HG02588 (cell line): ENCODE measurements around the gene DENND11.

Experiments used
- ATAC-seq: cut with Tn5 transposase; IDR thresholded peaks from one replicate; pipeline ENCODE4 v1.9.1; 2021; ENCODE audit warnings: mild to moderate bottlenecking, moderate library complexity; ENCODE audit not compliant: unreplicated experiment

Gene DENND11, protein sequence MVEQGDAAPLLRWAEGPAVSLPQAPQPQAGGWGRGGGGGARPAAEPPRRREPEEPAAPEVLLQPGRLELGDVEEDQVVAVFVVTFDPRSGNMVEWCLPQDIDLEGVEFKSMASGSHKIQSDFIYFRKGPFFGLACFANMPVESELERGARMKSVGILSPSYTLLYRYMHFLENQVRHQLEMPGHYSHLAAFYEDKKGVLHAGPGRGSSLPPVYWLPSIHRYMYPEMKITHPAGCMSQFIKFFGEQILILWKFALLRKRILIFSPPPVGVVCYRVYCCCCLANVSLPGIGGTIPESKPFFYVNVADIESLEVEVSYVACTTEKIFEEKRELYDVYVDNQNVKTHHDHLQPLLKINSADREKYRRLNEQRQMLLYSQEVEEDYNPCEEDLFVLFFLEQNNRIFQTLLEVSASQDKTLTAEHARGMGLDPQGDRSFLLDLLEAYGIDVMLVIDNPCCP

DNA sequence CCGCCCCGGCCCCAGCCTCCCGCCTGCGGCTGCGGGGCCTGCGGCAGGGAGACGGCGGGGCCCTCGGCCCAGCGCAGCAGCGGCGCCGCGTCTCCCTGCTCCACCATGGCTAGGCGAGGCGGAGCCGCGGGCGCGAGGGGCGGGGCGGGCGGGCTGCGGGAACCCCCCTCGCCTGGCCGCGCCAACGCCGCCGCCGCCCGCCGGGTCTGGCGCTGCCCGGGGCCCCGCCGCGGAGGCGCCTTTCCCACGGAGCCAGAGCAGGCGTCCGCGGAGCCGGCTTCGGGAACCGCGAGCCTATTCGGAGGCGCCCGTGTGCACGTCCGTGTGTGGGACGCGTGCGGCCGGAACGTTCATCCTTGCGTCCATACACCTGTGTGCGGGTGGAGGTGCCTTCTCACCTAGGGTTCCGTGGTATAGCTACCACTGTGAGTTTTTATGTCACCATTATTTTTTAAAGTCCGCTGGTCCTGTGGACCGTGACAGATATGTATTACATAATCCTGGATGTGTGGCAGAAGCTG is at the start of gene DENND11:
Gene DENND11 (minus strand): TSS at position 120 of the 521 bp plus-strand sequence. CDS start 13 bp downstream, at position 107.
- ATAC-seq = peak; percentile 84

DNA sequence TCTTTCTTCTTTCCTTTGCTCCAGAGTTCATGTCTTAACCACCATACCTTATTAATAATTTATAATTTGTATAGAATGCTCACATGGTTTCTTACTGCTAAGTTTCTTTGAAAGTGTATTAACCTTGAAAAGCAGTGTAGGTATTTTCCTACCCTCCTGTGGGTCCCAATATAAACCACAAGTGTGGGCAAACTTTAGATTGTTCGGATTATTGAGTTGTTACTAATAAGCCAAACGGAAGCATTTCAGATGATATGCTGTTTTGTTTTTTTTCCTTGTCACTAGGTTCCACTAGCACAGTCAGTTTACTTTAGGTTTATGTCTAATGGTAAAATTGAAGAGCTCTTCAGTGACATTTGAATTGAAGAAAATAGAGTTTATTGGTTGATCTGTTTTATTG is 46.4 kb upstream of the DENND11 start:
- no peak for ATAC-seq

DNA sequence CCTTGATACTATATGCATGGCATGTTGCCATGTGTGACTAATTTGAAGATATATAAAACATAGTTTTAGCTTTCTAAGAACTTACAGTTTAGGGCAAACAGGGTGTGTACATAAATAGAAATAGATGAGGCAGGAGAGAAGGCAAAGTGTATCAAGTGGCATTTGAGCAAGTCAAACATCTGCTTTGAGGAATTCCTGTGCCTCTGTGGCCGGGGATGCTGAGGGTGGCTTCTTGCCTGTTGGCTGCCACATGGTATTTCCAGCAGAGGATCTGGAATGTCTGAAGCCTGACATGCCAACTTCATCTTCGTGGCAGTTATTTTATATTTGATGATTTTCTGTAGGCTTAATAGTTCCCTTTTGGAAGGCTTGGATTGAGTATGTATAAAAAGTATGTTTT is 42.2 kb upstream of the DENND11 start:
- ATAC-seq = no peak

DNA sequence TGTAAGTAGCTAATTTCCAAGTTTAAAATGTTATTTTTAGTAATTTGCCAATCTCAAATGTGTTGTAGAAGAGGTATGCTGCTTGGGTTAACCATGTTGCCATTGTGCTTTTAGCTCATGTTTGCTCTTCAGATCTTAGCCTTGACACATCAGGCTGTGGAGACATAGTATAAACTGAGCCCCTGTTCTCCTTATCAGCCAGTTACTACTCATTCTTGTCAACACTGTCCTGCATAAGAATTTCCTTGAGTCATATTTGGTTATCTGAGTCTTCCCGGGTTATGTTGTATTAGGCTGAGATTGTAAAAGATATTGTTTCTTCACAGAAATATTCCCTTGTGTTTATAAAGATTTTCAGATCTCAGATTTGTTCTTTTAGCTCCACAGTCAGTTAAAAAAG is 40.3 kb upstream of the DENND11 start:
- no peak for ATAC-seq

DNA sequence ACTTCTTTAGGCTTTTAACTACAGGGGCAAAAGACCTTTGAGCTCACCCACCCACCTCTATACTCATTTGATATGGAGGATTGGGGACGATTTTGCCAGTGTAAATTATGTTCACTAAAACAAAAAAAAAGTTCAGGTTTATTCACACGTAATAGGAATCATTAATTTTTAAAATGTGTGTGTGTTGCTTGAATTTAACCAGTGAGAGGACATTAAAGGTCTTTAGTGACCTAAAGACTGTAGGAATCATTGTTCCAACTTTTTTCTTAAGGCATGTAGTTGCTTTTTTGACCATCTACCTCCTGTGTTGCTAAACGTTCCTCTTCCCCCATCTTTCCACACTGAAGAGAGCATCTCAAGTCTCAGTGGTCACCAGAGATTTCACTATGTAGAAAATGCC is 37.3 kb upstream of the DENND11 start:
- ATAC-seq = no peak

DNA sequence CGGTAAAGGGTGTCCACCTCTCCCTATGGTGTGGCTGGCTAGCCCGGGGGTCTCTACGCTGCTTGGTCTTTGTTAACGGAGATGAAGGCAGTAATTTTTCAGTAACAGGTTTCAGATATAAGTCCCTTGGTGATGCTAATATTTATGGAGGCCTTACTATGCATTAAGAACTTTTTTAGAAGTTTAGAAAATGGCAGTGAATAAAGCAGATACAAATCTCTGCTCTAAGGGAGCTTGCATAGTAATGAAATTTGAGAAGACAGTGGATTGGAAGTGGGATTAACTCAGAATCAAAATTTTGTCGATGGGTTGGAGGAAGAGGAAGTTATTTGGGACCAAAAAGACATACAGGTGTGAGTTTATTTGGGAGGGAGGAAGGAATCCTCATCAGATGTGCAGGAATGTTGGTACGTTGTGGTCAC is 36.6 kb upstream of the DENND11 start:
- no peak for ATAC-seq

DNA sequence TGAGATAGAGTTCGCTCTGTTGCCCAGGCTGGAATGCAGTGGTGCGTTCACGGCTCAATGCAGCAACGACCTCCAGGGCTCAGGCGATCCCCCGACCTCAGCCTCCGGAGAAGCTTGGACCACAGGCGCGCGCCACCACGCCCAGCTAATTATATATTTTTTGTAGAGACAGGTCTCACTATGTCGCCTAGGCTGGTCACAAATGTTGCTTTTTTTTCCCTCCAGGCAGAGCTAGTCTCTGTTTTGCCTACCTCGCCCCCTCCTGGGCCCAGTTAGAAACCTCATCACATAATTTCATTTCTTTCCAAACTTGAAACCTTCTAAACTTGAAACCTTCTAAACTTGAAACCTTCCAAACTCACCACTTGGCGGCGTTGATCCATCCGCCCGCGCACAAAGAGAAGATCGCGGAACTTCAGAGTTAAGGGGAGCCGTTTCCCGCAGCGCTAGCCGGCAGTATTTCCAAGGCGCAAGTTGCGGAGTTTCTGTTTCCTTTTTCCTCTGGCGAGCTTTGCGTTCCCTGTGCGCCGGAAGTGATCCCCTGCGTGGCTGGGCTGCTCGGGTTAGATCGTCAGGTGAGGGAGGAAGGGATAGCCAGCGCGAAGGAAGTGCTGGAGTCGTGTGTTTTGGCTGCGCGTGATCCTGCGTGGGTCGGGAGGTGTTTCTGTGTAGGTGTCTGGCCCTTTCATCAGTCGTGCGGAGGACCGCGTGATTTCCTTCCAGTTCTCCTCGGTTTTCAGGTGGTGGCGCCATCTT is 36.0 kb upstream of the DENND11 start, which contains the start of gene SSBP1:
Gene SSBP1 (plus strand): TSS at position 523 of the 756 bp plus-strand sequence. CDS start 809 bp downstream, outside the sequence.
- peak; percentile 92 for ATAC-seq

DNA sequence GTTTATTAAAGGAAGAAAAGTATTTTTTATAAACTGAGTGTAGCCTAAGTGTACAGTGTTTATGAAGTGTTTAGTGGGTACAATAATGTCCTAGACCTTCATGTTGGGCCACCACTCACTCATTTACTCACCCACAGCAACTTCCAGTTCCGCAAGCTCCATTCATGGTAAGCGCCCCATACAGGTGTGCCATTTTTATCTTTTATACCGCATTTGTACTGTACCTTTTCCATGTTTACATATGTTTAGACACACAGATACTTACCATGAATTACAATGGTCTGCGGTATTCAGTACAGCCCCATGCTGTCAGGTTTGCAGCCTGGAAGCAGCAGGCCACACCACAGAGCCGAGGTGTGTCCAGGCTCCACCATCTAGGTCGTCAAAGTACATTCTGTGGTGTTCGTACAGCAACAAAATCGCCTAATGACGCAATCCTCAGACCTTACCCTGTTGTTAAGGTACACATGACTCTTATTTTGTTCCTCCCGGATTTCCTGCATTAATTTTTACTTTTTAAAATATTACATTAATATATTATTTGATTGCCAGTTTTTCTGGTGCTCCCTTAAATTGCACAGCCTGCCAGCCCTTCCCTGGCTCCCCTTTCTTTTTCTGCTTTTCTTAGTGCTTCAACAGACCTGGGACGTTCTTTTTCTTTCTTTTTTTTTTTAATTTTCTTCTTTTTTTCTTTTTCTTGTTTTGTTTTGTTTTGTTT is 35.3 kb upstream of the DENND11 start:
- no peak for ATAC-seq

DNA sequence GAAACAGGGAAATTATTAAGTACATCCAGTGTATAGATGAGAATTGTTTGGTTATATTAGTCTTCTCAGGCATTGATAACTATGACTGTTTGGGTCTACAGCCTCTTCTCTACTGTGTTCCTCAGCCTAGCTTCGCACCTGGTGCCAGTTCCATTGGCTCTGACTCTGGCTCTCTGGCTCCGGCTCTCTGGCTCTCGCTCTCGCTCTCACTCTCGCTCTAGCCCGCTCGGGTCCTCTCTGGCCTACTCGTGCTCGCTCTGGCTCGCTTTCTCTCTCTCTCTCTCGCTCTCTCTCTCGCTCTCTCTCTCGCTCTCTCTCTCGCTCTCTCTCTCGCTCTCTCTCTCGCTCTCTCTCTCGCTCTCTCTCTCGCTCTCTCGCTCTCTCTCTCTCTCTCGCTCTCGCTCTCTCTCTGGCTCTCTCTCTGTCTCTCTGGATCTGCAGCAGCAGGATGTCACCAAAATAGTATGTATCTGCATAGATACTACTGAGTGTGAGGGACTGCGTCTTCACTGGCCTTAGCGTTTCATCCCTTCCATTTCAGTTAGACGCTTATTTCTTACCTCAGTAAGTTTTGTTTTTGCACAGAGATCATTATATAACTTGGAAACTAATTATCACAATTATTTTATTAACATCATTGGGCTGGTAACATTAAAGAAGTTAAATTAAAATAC is 29.6 kb upstream of the DENND11 start:
- ATAC-seq = no peak

DNA sequence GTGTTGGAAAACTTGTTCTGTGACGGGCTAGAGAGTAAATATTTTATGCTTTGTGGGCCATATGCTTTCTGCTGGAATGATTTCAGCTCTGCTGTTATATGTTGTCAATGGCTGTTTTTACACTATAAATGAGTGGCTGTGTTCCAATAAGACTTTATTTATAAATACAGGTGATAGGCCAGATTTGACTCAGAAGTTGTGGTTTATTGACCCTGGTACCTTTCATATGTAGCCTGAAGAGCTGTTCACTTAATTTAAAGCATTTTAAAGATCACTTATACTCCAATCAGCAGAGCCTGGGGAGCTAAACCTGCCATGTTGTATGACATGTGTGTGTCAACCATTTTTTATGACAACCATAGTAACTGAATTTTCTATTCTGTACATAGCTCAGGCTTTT is 27.1 kb upstream of the DENND11 start:
- ATAC-seq = no peak

DNA sequence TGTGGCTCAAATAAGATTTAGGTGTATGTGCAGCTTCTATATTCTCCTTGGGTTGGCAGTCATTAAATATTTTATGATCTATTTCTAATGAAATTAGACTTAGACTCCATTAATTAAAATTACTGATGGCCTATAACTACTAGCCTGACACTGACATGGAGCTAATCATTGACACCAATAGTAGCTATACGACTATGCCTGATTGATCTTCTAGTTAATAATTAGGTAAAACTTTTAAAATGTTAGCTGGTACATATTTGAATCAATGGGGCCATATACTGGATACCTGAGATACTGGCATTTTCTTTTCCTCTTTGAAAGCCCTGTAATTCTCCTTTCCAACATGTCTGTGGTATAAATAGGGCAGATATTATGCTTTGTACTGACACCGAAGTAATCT is 20.6 kb upstream of the DENND11 start:
- ATAC-seq = no peak

DNA sequence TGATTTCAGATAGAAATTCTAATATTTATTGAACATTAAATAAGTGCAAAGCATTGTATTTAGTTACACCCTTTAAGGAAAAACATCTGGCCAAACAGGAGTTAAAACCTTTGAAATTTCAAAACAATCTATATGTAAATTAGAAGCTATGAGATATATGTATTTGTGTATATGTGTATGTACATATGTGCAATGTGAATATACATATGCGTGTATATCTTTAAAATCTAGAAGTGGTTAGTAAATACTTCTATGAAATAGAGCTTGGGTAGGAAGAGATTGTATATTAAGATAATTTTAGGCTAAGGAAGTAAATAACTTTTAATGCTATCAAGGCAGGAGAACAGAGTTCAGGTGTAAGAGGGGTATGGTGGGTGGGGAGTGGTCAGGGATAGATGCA is 15.5 kb upstream of the DENND11 start:
- no peak for ATAC-seq

DNA sequence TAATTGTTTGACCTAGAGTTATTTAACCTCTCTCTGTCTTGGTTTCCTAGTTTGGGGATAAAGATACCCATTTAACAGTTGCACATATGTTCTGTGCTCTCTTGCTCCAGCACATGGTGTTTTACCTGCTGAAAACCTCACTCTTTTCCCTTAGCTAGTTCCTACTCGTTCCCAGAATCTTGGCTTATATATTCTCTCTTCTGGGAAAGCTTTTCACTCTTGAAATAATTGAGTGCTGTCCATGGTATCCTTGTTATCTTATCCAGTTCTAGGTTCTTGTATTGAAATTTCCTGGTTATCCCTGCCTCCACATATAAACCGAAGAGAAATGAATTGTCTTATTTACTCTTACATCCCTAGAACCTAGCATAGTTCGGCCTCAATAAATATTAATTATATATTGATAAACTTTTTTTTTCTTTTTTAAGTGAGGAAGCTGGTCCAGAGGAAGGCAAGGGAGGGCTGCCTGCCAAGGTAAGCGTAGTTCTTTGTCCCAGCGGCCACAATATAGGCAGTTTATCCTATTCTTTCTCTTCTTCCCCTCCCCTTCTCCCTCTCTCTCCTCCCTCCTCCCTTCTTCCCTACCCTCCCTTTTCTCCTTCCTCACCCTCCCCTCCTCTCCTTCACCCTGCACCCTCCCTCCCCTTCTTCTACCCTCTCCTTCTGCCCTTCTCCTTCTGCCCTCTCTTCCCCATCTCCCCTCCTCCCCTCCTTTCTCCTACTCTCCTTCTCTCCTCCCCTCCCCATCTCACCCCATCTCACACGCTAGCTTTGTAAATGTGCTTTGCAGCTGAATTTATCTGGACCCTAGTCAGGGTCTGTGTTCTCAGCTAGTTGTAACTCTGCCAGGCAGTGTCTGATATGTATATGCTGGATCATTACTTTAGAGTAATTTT is 14.1 kb upstream of the DENND11 start:
- ATAC-seq = no peak

DNA sequence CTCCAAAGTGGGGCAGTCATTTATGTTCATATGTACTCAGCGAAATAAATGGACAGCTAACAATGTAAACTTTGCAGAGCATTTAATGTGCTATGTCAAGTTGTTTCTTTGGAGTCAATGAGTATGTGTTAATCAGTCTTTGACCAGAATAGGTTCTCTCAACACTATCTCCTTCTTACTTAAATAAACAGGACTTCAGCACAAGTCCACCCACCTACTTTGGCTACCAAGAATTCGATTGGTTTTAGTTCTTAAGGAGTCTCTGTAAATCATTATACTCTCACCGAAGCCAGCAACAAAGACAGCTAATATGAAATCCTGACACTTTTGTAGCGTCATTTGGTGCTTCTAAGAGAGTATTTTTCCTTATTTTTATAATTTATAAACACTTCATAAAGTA is 13.1 kb upstream of the DENND11 start:
- ATAC-seq = no peak

DNA sequence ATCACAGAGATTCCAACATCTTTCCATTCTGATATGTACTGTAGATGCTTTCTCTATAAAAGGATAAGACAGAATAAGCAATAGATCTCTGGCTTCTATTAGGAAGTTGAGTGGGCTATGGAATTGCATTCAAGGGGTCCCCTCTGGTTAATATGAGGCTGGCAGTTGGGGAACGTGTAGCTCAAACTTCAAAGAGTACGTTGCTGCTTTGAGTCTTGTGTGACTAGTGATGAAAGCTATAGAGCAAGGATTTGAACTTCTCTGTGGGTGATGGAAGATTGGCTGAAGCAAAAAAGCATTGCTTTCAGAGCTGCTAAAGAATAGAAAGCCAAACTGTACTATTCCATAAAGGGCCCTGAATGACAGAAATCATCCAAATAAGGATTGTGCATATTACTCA is 12.6 kb upstream of the DENND11 start:
- ATAC-seq = no peak

DNA sequence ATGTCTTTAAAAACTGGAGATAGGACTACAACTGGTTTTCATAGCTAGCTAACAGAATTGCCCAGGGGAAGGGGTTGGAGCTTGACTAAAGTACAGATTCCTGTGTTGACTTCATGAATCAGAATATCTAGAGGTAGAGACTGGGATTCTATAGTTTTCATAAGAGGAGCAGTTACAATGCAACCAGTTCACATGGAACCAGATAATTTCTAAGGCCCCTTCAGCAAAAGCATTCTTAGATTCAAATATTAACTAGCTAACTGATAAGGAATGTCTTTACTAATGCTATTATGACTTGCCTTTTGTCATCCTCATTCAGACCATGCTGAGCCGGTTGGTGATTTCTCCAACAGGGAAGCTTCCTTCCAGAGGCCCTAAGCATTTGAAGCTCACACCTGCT is 11.9 kb upstream of the DENND11 start:
- ATAC-seq = no peak

DNA sequence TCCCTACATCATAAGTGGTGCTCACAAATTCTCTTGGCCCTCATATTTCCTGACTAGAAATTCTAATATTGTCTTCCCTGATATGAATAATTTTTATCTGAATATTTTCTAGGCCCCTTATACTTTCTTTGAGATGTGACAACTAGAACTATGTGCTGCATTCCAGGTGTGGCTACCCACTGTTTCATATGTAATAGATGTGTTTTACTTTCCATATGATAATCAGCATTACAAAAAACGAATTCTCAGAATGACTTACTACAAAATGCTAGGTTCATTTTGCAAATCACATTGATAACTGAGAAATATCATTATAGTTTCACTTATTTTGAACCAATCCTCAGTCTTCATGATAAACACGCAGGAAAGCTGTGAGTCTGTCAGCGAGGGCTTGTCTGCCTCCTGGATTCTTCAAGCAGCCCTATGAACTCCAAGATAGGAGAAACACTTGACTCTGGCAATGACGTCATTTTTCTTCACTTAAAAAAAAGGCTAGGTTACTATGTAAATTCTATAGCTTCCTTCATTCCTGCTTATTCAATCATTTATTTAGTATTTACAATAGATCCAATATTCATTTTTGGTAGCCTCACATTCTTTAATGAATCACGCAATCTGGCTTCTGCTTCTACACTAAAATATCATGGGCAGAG is 10.8 kb upstream of the DENND11 start:
- ATAC-seq = no peak

DNA sequence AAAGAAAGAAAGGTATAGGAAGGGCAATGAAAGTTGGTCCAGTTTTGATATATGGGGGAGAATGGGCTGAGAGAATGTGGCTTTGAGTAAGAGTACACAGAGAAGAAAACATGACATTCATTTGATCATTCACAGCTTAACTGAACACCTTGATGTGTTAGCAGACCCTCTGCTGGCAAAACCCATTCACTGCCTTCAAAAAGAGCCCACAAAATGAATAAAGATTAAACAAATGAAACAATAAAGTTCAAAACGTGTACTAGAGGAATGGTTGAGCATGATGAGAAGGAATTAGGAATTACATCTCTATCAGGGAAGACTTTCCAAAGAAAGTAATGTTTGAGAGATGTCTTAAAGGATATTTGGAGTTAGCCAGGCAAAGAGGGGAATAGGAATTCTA is 8.3 kb upstream of the DENND11 start:
- no peak for ATAC-seq

DNA sequence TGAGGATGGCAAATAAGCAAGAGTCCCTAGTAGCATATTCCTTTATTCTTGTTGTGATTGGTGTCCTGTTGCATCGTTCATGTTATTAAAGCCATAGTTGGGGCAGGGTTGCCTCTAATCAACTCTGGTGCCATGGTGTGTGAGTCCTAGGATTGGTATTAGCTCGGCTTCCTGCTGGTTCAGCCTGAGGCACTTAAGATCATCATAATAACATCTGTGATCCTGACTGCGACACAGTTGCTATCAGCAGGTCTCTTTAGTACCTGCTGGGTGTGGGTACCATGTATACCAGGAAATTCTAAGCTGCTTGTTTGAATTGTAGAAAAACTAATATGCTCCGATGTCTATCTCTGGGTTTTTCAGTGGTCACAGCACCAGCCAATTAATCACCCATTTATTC is 7.8 kb upstream of the DENND11 start:
- ATAC-seq = no peak
